Stomach (tissue), 4 donors: Measurements from ENCODE around the gene GABRB2.

Experiments used
- CTCF ChIP-seq, 7 experiments: fragments of 450-650 bp in 4 of 7; fragments of 200-600 bp in 3 of 7; sonication (generic) in 3 of 7; IDR thresholded peaks; one replicate each; pipeline ENCODE4 v1.5.1; 2016 to 2019; ENCODE audit warnings: antibody characterized with exemption in 7 of 7, control low read depth in 2 of 7, mild to moderate bottlenecking in 1 of 7
- POLR2A ChIP-seq, 4 donors: fragments of 450-650 bp; IDR thresholded peaks; one replicate each; pipeline ENCODE4 v1.6.1; 2016; ENCODE audit warnings: antibody characterized with exemption in 4 of 4, control low read depth in 2 of 4, mild to moderate bottlenecking in 1 of 4, moderate library complexity in 1 of 4
- POLR2AphosphoS5 ChIP-seq, 3 donors: sonication (generic); formaldehyde crosslinking; IDR thresholded peaks; one replicate each; pipeline ENCODE4 v1.6.1; 2016; ENCODE audit warnings: antibody characterized with exemption in 3 of 3

DNA sequence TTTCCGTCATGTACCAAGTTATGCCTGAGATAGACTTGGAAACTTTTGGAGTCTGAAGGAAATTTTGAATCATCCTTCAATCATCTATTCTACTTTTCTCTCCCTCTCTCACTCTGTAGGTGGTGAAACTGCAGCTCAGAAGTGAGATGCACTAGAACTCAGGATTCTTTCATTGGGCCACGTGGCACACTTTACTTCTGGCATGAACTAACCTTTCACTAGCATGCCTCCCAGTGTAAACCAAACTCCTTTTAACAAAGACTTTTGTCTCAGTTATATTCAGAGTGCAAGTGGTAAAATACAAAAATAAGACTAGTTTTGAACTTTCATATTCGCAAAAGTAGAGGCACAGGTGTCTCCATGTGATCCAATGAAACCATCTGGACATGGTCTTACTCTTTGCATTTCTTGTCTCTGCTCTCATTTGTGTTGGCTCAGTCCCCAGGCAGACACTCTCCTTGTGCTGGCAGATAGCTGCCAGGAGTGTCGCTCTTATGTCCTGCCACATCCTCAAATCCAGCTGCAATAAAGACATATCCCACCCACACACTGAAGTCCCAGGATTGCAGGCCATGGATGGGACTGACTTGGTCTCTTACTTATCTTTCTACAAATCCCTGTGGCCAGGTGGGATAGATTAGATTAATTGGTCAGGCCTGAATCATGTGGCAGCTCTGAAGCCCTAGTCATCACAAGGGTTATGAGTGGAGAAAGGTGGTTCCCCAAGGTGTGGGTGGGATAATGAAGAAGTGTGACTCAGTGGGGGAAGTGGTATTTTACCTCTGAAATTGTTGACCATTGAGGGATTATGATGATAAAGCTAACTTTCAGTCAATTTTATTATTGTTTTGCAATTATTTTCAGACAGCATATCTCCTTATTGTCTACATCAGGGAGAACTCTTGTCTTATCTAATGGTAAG lies 267.5 kb downstream of the GABRB2 start:
- TF ChIP-seq POLR2A (IDR thresholded peaks at IDR 0.05), result no peak
- TF ChIP-seq POLR2AphosphoS5 (IDR thresholded peaks at IDR 0.05), result no peak
- no peak for TF ChIP-seq CTCF (IDR thresholded peaks at IDR 0.05)
